Uterus (tissue), 2 donors: ENCODE measurements around the gene YJEFN3.

ENCODE experiments used
- CTCF ChIP-seq, 4 experiments: fragments of 200-600 bp in 2 of 4; fragments of 450-650 bp in 2 of 4; sonication (generic) in 2 of 4; IDR thresholded peaks; one replicate each; pipeline ENCODE4 v1.5.1; 2016 to 2019; ENCODE audit warnings: antibody characterized with exemption in 4 of 4, mild to moderate bottlenecking in 2 of 4, moderate library complexity in 1 of 4
- POLR2A ChIP-seq, 2 donors: fragments of 450-650 bp; IDR thresholded peaks; one replicate each; pipeline ENCODE4 v1.6.1; 2016; ENCODE audit warnings: antibody characterized with exemption in 2 of 2, mild to moderate bottlenecking in 1 of 2, moderate library complexity in 1 of 2

DNA sequence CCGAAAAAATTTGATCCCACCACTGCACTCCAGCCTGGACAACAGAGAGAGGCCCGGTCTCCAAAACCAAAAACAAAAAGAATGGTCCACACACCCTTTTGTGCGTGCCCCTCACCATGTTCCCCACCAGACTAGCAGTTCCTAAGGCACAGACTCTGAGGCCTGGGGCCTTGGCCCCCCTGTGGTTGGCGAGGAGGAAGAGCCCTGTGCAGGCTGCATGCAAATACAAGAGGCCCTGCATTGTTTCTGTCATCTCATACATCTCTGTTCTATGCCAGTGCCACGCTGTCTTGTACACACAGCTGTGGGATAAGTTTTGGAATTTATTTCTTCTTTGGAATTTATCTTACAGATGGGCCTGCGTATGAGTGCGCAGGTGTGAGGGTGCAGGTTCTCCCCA is 4.7 kb upstream of the YJEFN3 start:
- TF ChIP-seq CTCF (IDR thresholded peaks at IDR 0.05), result no peak
- no peak for TF ChIP-seq POLR2A (IDR thresholded peaks at IDR 0.05)
